Hematopoietic multipotent progenitor cell treated with erythropoietin and hydrocortisone succinate and interleukin-3 and kit ligand, for 6 days (in vitro differentiated cells): ENCODE measurements around the gene FTCDNL1.
A peak's percentile ranks its signal among the peaks of the same experiment; 100 is the strongest.

ENCODE experiments used
- DNase-seq: peaks from one replicate; pipeline ENCODE4 v3.0.0-alpha.2; 2015

Gene FTCDNL1

GRCh38 chr2:199779589-199779988, 71.4 kb downstream of the FTCDNL1 start:
- no peak for DNase-seq

- no peak for DNase-seq
Observed at GRCh38 chr2:199778655-199779054, 72.3 kb downstream of the FTCDNL1 start.

- DNase-seq = no peak
Observed at GRCh38 chr2:199777916-199778315, 73.1 kb downstream of the FTCDNL1 start.

GRCh38 chr2:199777315-199777714, 73.7 kb downstream of the FTCDNL1 start:
- DNase-seq = no peak

- no peak for DNase-seq
Observed at GRCh38 chr2:199775267-199775666, 75.7 kb downstream of the FTCDNL1 start.

GRCh38 chr2:199772035-199772976, 78.7 kb downstream of the FTCDNL1 start:
- DNase-seq = peak; percentile 47

GRCh38 chr2:199770716-199771115, 80.3 kb downstream of the FTCDNL1 start:
- DNase-seq = no peak

- DNase-seq = no peak
Observed at GRCh38 chr2:199765646-199766045, 85.3 kb downstream of the FTCDNL1 start.

GRCh38 chr2:199764273-199764800, 86.7 kb downstream of the FTCDNL1 start:
- no peak for DNase-seq

GRCh38 chr2:199762963-199763362, 88.0 kb downstream of the FTCDNL1 start:
- no peak for DNase-seq

GRCh38 chr2:199760574-199760973, 90.4 kb downstream of the FTCDNL1 start:
- no peak for DNase-seq

- DNase-seq = no peak
Observed at GRCh38 chr2:199757233-199757870, 93.6 kb downstream of the FTCDNL1 start.

- DNase-seq = no peak
Observed at GRCh38 chr2:199756743-199757142, 94.2 kb downstream of the FTCDNL1 start.

- DNase-seq = no peak
Observed at GRCh38 chr2:199756211-199756610, 94.8 kb downstream of the FTCDNL1 start.

- DNase-seq = no peak
Observed at GRCh38 chr2:199754766-199755165, 96.2 kb downstream of the FTCDNL1 start.

GRCh38 chr2:199751492-199752120, 99.4 kb downstream of the FTCDNL1 start:
- DNase-seq = no peak

GRCh38 chr2:199749571-199749970, 101.4 kb downstream of the FTCDNL1 start:
- DNase-seq = no peak

GRCh38 chr2:199744724-199745123, 106.3 kb downstream of the FTCDNL1 start:
- no peak for DNase-seq

GRCh38 chr2:199744260-199744659, 106.7 kb downstream of the FTCDNL1 start:
- DNase-seq = no peak

GRCh38 chr2:199743415-199744120, 107.4 kb downstream of the FTCDNL1 start:
- DNase-seq = no peak

GRCh38 chr2:199742884-199743283, 108.1 kb downstream of the FTCDNL1 start:
- DNase-seq = no peak

GRCh38 chr2:199740111-199740428, 110.9 kb downstream of the FTCDNL1 start:
- DNase-seq = no peak
